Fibroblast of mammary gland (primary cell): ENCODE measurements around the gene DCAKD.

Source experiments
- DNase-seq: peaks from one replicate; pipeline ENCODE4 v3.0.0-alpha.2; 2010; ENCODE audit warnings: low read depth
- H3K4me3 ChIP-seq: 2 replicates; pipeline ENCODE4 v1.5.1; 2011; ENCODE audit warnings: low read depth, mild to moderate bottlenecking, low read length, moderate library complexity; ENCODE audit not compliant: control insufficient read depth
- CTCF ChIP-seq: conservative IDR thresholded peaks from 2 replicates; pipeline ENCODE4 v1.5.1; 2011; ENCODE audit warnings: low read depth, low read length, inconsistent platforms; ENCODE audit not compliant: control insufficient read depth, insufficient read depth

Gene DCAKD

GRCh38 chr17:45011767-45012166, 39.7 kb downstream of the DCAKD start:
- TF ChIP-seq CTCF: no peak
- no peak overlapping the region for H3K4me3 ChIP-seq
- no peak for DNase-seq

GRCh38 chr17:45009676-45010467, 41.6 kb downstream of the DCAKD start:
- DNase-seq: no peak
- H3K4me3 ChIP-seq: no peak overlapping the region
- TF ChIP-seq CTCF: no peak

GRCh38 chr17:45008216-45008615, 43.2 kb downstream of the DCAKD start:
- no peak for DNase-seq
- H3K4me3 ChIP-seq: no peak overlapping the region
- TF ChIP-seq CTCF: no peak

GRCh38 chr17:45006927-45007461, 44.4 kb downstream of the DCAKD start:
- no peak for TF ChIP-seq CTCF

GRCh38 chr17:45005700-45006099, 45.7 kb downstream of the DCAKD start:
- no peak for DNase-seq
- H3K4me3 ChIP-seq: no peak overlapping the region
- TF ChIP-seq CTCF: no peak

More at GRCh38 chr17:45006927-45007461, 44.4 kb downstream of the DCAKD start:
- H3K4me3 ChIP-seq: no peak overlapping the region
- DNase-seq: no peak

- TF ChIP-seq CTCF: no peak
- DNase-seq: no peak
- no peak overlapping the region for H3K4me3 ChIP-seq
Observed at GRCh38 chr17:45004388-45004787, 47.0 kb downstream of the DCAKD start.
